ENCODE data around the gene MSMO1.
"Not testable (repeated sequence)": the region's sequence is repeated elsewhere in the genome, so short reads cannot be mapped to it uniquely, and the experiment has no call there.

MSMO1 gene

DNA sequence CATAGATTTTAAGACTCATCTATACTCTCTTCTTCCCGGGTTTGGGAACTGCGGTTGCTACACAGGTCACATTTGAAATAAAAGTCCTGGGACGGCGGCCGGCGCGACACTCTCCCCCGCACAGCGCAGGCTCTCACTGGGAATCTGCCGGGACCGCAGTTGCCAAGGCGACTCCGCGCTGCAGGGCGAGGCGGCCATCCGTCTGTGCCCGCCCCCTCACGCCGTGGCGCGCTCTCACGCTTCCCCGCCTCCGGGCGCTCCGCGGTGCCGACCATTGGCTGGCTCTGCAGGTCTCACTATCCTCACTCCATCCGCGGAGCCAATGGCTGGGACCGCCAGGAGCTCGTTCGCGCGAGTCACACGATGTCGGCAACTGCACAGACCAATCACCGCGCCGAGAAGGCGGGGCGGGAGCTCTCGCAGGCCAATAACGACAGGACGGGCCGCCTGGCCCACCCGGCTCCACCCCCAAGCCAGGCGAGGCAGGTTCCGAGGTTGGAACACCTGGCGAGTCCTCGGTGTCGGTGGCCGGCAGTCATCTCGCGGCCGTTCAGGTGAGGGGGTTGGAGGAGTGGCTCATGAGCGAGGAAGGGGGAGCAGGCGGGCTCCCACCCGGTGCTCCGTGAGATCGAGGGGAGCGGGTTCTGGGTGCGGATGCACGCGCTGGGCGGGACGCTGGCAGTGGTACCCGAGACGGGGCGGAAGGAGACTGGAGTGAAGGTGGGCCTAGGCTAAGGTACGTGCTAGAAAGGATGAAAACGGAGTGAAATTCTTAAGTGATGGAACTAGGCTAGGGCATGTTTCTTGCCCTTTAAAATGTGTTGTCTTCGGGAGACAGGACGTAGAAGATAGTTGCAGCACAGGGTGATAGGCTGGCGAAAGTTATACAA, at the start of gene MSMO1:
MSMO1 (plus strand) TSS at position 459 of the 890 bp plus-strand sequence. CDS start 5,702 bp downstream, outside the sequence.
- peak; percentile 97 for DNase-seq

DNA sequence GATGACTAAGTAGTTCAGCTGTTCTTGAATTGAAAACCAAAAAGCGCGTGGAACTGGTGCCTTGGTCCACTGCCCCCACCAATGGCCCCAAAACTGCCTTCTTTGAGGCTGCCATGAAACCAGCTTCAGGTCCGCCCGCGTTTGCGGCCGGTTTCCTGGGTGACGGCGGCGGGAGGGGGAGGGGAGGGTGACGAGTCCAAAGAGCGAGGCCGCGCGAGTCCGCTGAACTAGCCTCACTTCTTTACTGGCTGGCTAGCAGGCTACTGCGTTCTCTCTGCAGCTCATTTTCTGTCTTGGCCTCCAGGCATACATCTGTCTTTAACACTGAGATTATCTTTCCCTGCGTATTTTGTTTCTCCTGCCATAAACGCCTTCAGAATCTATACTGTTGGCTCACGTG, 47.9 kb upstream of the MSMO1 start:
- DNase-seq = not testable (repeated sequence)

DNA sequence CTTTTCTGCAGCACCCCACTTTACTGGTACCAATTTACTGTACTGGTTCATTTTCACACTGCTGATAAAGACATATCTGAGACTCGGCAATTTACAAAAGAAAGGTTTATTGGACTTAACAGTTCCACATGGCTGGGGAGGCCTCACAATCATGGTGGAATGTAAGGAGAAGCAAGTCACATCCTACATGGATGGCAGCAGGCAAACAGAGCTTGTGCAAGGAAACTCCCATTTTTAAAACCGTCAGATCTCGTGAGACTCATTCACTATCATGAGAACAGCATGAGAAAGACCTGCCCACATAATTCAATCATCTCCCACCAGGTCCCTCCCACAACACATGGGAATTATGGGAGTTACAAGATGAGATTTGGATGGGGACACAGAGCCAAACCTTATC, 42.8 kb upstream of the MSMO1 start:
- not testable (repeated sequence) for DNase-seq

DNA sequence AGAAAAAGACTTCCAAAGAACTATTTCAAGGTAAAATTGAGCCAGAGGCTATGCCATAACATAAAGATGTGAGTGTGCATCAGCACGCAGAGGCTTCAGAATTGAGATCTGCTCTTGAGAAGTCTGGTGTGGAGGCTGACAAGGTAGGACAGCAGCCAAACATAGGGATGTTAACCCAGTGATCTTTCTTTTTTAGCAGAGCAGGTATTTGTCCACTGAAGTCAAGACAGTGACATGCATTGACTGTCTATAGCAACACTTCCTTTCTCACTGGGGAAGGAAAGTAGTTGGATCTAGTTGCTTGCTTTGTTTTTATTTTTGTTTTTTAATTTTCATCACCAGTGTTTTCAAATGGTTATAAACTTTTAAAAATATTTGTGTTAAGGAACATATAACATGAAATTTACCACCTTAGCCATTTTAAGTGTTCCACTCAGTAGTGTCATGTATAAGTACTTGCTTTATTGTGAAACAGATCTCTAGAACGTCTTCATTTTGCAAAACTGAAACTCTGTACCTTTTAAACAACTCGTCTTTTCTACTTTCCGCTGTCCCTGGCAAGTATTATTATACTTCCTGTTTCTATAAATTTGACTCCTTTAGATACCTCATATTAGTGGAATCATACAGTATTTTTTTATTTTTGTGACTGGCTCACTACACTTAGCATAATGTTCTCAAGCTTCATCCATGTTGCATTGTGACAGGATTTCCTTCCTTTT, 40.7 kb upstream of the MSMO1 start:
- not testable (repeated sequence) for DNase-seq

DNA sequence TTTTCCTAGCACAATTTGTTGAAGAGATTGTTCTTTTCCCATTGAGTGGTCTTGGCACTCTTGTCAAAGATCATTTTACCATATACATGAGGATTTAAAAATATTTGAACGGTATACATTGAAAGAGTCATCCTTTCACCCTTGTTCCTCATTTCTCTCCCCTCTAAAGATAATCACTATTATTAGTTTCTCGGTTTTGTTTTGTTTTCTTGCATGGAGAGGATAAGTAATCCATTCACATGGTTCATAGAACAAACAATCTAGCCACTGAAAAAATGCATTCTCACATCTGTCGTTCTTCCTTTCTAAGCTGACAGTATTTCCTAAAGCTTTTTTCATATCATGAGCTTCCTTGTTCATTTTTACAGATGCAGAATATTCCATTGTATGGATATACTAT, 39.2 kb upstream of the MSMO1 start:
- DNase-seq = no peak

DNA sequence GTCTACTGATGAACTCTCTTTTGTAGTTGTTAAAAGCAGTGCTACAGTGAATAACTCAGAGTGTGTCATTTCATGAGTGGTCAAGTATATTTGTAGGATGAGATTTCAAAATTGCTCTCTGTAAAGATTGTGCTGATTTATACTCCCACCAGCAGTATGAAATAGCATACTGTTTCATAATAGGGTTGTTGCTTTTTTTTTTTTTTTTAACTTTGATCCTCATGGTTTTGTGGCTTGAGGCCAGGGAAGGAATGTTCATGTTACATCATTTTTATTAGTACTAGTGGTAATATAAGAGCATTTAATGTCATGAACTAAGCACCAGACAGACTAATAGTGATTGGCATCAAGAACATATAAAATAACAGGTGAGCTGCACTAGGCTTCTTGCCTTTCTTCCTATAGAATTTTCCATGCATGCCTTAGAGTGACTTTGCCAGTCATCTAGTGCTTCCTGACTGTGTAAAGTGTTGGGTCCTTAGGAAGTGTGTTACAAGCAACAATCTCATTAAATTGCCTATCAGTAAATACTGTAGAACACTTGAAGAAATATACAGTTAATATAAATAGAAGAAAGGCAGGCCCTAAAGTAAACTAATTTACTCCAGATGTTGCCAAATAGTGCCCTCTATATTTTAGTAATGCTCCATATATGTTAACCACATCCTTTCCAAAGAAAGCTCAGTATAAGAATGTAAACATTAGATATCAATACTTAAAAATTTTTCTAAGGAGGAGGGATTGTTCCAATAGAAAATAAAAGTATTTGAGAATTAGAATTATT, 38.6 kb upstream of the MSMO1 start:
- DNase-seq = no peak

DNA sequence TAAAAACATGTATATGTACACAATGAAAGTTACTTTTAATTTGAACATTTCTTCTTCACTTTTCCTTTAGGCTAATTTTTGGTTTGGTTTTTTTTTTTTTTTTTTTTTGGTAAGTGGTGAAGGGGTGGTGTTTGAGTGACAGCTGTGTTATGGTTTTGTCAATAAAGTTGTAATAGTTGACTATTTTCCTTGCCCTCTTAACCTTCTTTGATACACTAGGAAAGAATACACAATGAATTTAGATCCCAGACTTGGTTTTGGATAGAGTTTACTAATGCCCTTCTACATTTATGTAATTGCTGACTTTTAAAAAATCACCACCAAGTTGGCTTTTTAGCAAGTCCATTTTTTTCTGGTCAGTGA, 38.1 kb upstream of the MSMO1 start:
- DNase-seq = no peak

DNA sequence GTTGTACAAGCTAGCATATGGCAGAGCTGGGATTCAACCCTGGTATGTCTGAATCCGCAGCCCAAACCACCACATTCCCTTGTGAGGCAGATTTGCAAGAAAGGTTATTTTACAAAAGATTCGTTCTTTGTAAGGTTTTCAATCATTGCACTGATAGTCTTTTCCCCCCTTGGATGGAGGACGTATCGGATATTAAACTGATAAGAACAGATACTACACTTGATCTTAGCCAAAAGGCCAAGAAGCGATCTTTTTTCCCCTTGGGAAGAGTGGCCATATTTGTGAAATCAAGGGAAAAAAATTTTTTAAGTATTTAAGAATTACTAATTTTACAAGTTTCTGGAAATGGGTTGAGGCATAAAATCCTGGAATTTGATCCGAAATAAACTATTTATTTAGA, 34.4 kb upstream of the MSMO1 start:
- DNase-seq = no peak

DNA sequence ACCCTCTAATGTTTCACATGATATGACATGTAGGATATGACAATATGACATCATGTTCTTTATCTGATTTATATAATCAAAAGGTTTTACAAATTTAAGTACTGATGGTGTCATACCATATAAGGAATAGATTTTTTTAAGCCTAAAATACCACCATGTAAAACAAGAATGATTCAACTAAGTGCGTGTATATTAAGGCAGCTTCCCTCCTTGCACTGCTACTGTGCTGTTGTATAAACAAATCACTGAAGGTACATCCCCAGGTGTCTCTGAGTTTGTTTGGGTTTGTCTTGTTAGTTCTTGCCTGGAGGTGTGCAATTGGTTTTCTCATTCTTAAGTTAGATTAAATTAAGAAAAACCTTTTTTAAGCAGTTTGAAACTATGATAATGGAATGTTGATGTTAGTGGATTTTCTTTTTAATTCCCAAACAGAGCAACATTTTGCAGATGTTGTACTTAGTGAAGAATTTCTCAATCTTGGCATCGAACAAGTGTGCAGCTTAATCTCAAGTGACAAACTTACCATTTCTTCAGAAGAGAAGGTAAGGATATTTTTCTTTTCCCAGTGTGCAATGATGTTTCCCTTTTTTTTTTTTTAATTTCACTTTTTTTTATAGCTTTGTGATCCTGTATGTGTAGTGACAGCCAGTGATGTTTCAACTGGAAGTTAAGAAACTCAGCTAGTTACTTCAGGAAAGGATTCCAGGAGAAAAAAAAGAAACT, 33.4 kb upstream of the MSMO1 start:
- no peak for DNase-seq

DNA sequence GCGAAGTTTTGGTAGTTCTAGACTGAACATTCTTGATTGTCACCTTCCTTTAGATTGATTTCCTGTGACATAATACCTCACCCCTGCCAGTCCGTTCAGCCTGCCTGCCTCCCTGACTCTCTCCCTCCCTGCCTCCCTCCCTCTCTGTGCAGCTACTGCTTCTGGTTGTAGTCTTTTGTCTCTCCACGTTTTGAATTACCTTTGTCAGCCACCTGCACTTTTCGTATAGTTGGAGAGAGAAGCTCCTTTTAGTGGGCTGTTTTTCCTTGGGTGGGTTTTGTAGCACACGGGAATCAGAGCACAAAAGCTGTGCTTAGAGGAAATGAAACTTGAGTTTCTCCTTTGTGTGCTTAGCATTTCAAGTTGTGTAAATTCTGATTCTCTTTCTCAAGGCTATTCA, 32.6 kb upstream of the MSMO1 start:
- no peak for DNase-seq

DNA sequence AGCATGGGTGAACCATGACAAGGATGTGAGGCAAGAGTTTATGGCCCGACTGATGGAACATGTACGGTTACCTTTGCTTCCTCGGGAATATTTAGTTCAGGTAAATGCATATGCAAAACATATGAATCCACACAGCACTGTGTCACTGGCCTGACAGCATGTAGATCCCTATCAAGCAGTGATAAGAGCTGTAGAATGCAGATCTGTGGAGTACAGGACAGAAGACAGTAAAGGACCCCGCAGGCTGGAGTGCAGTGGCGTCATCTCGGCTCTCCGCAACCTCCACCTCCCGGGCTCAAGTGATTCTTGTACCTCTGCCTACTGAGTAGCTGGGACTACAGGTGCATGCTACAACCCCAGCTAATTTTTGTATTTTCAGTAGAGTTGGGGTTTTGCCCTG, 29.8 kb upstream of the MSMO1 start:
- no peak for DNase-seq

DNA sequence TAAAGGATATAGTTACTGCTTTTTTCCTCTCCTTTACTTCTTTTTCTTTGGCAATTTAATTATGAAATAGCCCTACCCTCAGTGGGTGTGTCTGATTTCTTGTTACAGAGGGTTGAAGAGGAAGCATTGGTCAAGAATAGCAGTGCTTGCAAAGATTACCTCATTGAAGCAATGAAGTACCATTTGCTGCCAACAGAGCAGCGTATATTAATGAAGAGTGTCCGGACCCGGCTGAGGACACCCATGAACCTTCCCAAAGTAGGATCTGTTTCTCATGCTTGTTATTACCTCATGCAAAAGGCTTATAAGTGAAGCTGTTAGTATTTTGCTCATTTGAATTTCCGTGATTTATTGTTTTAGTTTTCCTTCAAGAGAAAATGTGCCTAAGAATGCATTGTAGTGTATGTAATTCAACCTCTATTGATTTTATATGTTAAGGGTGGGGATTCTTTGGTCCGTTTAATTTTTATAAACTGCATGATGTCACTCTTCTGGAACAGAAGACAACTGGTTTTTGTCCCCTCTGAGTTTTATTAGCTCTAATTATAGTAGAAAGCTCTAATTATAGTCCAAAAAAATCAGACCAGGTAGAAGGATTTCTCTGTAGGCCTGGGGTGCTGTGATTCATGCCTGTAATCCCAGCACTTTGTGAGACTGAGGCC, 27.9 kb upstream of the MSMO1 start:
- DNase-seq = no peak

DNA sequence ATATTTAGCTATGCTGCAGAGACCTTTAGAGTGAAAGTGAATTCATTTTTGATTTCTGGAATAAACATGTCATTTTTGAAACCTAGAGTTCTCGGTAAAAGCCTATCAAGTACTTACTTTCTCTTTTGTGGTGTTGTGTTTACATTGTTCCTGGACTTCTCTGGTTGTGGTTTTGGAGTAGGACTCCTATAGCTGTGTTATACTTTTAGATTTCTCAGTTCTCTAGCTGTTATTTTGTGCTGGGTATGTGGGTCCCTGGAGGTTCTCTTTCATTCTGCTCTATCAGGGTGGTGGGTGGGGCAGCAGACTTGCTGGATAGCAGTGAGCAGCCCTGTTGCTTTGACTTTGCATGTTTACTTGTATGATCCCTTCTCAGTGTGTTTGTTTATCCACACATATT, 25.6 kb upstream of the MSMO1 start:
- no peak for DNase-seq

DNA sequence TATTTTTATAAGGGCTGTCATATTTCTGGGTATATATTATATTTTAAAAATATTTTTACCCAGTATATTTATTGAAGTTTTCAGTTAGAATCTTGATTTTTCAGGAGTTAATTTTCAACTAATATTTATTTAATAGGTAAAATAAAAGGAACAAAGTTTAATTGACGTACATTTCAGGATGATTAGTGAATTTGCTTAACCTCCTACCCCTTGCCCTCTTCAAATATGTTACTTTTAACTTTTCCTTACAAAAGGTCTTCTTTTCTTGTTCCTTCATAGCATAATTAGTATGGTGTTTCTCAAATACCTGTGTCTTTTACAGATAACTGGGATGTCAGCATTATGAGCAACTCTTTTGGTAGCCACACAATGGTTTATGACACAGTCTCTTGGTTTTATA, 24.8 kb upstream of the MSMO1 start:
- DNase-seq = no peak

DNA sequence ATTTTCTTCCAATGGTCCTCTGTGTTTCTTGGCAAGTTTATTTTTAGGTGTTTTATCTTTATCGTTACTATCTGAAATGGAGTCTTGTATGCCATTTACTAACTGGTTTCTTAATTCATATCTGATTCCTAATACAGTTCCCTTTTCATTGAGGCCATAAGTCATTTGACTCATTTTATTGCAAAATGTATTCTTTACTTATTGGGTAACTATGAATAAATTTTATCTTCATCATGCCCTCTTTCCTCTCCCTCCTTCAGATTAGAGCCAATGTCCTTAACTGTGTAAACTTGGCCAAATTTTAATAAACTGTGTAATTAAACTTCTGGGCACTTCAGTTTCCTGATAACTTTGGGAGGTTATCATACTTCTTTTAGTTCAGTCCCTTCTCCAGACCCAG, 19.3 kb upstream of the MSMO1 start:
- DNase-seq = no peak

DNA sequence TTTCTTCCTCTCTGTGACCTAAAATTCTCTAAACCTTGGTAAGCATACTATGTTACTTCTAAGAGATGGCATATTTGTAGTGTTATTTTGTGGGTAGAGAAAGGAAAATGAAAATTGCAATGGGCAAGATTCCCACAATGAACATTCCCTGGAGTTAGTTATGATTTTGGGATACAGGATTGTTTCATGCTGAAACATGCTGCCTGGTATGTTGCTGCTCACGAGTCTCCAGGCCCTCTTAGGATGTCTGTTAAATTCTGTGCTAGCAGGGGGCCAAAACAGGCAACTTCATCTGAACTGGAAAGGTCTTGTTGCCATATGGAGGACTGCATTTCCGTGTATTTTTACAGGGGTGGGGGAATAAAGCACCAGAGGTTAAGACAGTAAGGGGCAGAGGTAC, 18.9 kb upstream of the MSMO1 start:
- no peak for DNase-seq

DNA sequence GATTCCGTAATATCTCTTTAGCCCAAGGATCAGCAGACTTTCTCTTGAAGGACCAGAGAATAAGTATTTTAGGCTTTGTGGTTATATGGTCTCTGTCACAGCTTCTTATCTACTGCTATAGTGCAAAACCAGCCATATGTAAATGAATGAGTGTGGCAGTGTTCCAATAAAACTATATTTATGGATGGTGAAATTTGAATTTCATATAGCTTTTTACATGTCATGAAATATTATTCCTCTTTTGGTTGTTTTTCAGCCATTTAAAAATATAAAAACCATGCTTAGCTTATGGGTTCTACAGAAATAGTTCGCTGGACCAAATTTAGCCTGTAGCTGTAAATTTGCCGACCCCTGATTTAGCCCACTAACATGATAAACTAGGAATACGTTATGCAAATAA, 18.0 kb upstream of the MSMO1 start:
- DNase-seq = no peak

DNA sequence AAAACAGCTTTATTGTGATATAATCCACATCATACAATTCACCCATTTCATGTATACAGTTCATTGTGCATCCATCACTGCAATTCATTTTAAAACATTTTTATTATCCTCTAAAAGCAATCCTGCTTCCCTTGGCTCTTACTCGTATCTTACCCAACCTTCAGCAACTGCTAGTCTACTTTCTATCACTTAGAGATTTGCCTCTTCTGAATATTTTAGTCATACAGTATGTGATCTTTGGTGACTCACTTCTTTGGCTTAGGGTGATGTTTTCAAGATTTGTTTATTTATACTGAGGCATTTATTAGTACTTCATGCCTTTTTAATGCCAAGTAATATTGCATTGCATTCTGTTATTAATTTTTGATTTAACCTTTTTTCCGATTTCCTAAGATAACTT, 15.0 kb upstream of the MSMO1 start:
- DNase-seq = no peak

DNA sequence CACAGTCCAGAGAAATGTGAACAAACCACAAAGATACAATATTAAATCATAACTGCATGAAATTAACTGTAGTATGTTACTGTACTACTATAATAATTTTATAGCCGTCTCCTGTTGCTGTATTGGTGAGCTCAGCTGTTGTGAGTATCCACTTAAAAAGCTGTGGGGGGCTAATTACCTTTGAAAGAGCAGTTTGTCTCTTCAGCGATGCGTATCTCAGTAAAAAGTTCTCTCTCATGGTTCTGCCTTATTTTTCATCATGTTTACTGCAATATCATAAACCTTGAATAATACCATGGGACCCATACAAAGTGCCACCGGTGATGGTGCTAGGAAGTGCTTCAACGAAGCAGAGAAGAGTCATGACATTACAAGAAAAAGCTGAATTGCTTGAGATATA, 8.4 kb upstream of the MSMO1 start:
- no peak for DNase-seq

DNA sequence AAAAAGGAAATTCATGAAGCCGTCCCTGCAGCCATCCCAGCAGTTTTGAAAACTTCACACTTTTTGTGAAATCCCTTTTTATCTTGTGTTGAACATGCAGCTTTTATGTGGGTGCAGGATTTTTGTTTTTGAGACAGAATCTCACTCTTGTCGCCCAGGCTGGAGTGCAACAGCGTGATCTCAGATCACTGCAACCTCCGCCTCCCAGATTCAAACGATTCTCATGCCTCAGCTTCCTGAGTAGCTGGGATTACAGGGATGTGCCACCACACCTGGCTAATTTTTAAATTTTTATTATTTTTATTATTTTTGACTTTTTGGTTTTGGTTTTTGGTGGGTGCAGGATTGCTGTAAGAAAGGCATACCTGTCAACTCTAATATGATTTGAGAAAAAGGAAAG, 8.0 kb upstream of the MSMO1 start:
- no peak for DNase-seq

DNA sequence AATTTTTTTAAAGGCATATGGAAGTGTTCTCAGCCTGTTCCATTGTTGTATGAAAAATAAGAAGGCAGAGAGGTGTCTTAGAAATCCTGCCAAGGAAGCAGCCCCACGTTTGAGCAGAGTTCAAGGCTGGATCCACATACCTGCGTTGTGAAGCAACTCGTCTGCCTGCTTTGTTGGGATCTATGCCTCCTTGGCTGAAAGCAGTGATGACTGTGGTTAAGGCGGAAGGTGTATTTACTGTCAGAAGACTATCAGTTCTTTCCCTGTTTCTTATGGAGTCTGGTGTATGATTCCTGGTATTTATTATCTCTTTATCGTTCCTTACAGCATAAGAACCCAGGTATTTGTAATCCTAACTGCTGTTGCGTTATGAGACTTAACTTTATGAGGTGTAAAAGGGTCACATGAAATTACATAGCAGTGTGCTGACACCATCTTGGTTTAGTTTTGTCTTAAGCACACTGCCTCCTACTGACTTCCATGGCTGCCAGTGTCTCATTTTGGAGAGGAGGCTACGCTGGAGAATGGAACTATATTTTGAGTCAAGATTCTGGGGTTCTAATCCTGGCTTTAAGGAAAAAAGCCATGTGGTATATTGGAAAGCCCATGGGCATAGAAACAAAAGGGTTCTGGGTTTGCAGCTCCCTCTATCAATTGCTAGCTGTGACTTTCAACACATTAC, 3.1 kb upstream of the MSMO1 start:
- no peak for DNase-seq

DNA sequence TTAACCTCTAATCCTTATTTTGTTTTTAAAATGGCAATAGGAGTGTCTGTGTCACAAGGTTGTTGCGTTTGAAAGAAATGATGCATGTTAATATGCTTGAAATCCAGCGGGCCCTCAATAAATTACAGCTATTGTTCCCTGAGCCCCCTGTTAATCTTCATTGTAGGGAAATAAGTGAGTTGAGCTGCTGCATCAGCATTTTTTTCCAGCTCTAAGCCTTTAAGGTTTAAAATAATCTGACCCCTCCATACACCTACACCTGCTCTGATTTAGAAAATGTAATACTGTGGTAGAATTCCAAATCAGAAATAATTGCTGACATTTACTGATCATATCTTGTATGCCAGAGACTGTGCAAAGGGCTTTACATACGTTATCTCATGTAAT, 2.6 kb upstream of the MSMO1 start:
- no peak for DNase-seq
